ENCODE measurements around the gene HMGXB3. TPM values are rescaled to one million over a fixed set of nuclear protein-coding genes. Genes with fewer than 3 reads are reported as not detected.

The HMGXB3 gene
- polyA plus RNA-seq, 1 donor from 2014 or later = 66.6 TPM

DNA sequence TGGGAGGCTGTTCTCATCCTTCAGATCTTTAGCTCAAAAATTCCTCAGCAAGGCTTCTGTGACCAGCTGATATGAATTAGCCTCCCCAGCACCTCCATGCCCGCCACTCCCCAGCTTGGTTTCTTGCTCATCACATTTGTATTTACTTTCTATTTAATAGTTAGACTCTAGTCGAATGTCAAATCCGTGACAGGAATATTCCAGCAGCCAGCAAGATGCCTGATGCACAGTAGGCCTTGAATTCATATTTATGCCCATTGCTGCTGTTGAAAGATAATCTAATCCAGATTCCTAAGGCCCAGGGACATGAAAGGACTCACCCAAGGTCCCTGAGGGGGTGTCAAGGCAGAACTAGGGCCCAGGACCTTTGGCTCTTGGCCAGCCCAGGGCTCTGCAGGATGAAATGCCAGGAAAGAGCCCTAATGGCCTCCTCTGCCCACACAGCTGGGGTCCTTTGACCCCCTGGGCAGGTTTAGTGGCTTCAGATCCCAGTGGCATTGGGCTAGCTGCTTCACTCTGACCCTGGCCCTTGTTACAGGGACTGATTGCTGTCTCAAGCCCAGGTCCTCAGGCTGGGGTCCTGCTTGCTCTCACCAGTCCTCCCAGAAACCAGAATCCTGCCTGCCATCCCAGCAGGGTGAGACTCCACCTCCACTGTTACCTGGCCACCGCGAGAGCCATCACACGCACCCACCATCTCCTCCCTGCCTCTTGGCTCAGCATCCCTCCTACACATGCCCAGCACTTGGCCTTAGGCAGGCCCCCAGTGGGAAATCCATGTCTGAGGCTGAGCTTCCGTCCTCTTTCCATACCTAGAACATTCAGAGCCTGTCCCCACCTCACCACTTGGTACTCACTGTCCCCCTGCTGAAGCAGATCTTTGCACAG lies 78.5 kb downstream of the HMGXB3 start:
- Histone ChIP-seq H3K4me3 (ENCODE audit: low read length) (no peak overlapping the region), H4K20me1 (ENCODE audit: insufficient read depth) (no peaks in the 10 kb centered on the region), H3K79me2 (replicated peaks; ENCODE audit: insufficient read depth, low read length) (no peaks in the 10 kb centered on the region), H3K9me3 (ENCODE audit: low read length) (no peaks in the 10 kb centered on the region), H3K4me2 (ENCODE audit: low read length) (no peak overlapping the region), H3K27ac (ENCODE audit: low read length) (no peak overlapping the region), H3K9ac (ENCODE audit: low read length) (no peak overlapping the region), H3F3A (ENCODE audit: insufficient read depth, low read length, poor library complexity, severe bottlenecking) (no peaks in the 10 kb centered on the region), H3K9me2 (ENCODE audit: insufficient read depth, low read length) (no peaks in the 10 kb centered on the region), H3K27me3 (ENCODE audit: insufficient read depth, low read depth, low read length) (no peaks in the 10 kb centered on the region), H3K36me3 (ENCODE audit: insufficient read depth, low read length) (no peaks in the 10 kb centered on the region), H2AFZ (ENCODE audit: low read depth, low read length) (no peak overlapping the region)
- TF ChIP-seq, protein P1, sequence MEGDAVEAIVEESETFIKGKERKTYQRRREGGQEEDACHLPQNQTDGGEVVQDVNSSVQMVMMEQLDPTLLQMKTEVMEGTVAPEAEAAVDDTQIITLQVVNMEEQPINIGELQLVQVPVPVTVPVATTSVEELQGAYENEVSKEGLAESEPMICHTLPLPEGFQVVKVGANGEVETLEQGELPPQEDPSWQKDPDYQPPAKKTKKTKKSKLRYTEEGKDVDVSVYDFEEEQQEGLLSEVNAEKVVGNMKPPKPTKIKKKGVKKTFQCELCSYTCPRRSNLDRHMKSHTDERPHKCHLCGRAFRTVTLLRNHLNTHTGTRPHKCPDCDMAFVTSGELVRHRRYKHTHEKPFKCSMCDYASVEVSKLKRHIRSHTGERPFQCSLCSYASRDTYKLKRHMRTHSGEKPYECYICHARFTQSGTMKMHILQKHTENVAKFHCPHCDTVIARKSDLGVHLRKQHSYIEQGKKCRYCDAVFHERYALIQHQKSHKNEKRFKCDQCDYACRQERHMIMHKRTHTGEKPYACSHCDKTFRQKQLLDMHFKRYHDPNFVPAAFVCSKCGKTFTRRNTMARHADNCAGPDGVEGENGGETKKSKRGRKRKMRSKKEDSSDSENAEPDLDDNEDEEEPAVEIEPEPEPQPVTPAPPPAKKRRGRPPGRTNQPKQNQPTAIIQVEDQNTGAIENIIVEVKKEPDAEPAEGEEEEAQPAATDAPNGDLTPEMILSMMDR (IDR thresholded peaks at IDR 0.05; ENCODE audit: poor library complexity, severe bottlenecking) = no peak
- no peak for TF ChIP-seq EZH2 (IDR thresholded peaks at IDR 0.05; ENCODE audit: borderline replicate concordance, insufficient read depth, low read length, poor library complexity, severe bottlenecking)
- no peak for TF ChIP-seq RAD21 (conservative IDR thresholded peaks at IDR 0.05)
- TF ChIP-seq TAF1 (IDR thresholded peaks at IDR 0.05; ENCODE audit: low read depth) = no peak
- TF ChIP-seq EP300 (conservative IDR thresholded peaks at IDR 0.05; ENCODE audit: poor library complexity, severe bottlenecking) = no peak
- TF ChIP-seq SMC3 (conservative IDR thresholded peaks at IDR 0.05; ENCODE audit: poor library complexity) = no peak

DNA sequence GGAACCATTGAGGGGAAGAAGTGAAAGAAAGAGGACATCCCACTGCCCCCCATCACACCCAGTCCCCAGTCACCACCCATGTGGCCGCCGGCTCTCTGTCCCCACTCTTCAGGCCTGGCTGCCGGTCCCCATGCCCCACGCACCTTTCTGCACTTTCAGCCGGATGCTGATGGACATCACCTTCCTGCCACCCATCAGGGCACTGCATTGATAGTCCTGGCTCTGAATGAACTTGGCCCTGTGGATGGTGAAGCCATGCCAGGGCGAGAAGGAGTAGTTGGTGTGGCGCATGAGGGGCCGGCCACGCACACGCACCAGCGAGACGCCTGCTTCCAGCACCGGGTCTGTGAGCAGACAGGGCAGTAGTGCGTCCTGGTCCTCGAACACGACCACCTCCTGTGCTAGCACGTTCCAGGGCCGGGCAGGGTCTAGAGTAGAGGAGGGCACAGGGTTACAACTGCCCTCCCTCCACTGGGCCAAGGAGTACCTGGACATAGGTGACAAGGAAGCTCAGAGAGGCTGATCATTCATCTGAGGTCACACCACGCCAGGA lies 79.4 kb downstream of the HMGXB3 start:
- Histone ChIP-seq H3K4me2 (ENCODE audit: low read length) (no peak overlapping the region), H3K27ac (ENCODE audit: low read length) (no peak overlapping the region)
- TF ChIP-seq EZH2 (IDR thresholded peaks at IDR 0.05; ENCODE audit: borderline replicate concordance, insufficient read depth, low read length, poor library complexity, severe bottlenecking) = no peak
- TF ChIP-seq EP300 (conservative IDR thresholded peaks at IDR 0.05; ENCODE audit: poor library complexity, severe bottlenecking) = no peak
- no peak for TF ChIP-seq RAD21 (conservative IDR thresholded peaks at IDR 0.05)
- TF ChIP-seq, protein P1 (IDR thresholded peaks at IDR 0.05; ENCODE audit: poor library complexity, severe bottlenecking) = no peak
- no peak for TF ChIP-seq SMC3 (conservative IDR thresholded peaks at IDR 0.05; ENCODE audit: poor library complexity)

More for the DNA sequence above, 79.4 kb downstream of the HMGXB3 start:
- Histone ChIP-seq H3K9me2 (ENCODE audit: insufficient read depth, low read length) (no peaks in the 10 kb centered on the region), H2AFZ (ENCODE audit: low read depth, low read length) (no peak overlapping the region), H3K9me3 (ENCODE audit: low read length) (no peaks in the 10 kb centered on the region), H3F3A (ENCODE audit: insufficient read depth, low read length, poor library complexity, severe bottlenecking) (no peaks in the 10 kb centered on the region), H3K9ac (ENCODE audit: low read length) (no peak overlapping the region), H3K79me2 (replicated peaks; ENCODE audit: insufficient read depth, low read length) (no peaks in the 10 kb centered on the region), H3K36me3 (ENCODE audit: insufficient read depth, low read length) (no peaks in the 10 kb centered on the region), H3K27me3 (ENCODE audit: insufficient read depth, low read depth, low read length) (no peaks in the 10 kb centered on the region), H3K4me3 (ENCODE audit: low read length) (no peak overlapping the region), H4K20me1 (ENCODE audit: insufficient read depth) (no peaks in the 10 kb centered on the region)
